Panc1 (cell line): ENCODE results near the gene DCTN5. TPM values are rescaled to one million over a fixed set of nuclear protein-coding genes. Genes with fewer than 3 reads are reported as not detected.
A peak's percentile ranks its signal among the peaks of the same experiment; 100 is the strongest.

Experiments used
- ATAC-seq: fragments of 200-7000 bp; cut with Tn5 transposase; 2 replicates; pipeline ENCODE4 v1.9.1; 2020; ENCODE audit warnings: mild to moderate bottlenecking, moderate library complexity
- BruUV-seq: library from RNA; stranded (reverse); fragments of 400-500 nt; replicated peaks from 2 replicates; lab custom pipeline; 2021; lab: Mats Ljungman, UMichigan
- CTCF ChIA-PET: fragments of 300-600 bp; sonication (Branson Sonifier 250); formaldehyde crosslinking; loops from one replicate; lab custom pipeline; 2022; ENCODE audit warnings: antibody characterized with exemption; lab: Charles Lee
- POLR2A ChIA-PET: fragments of 300-600 bp; sonication (Branson Sonifier 250); formaldehyde crosslinking; loops from one replicate; lab custom pipeline; 2022; ENCODE audit warnings: antibody characterized with exemption; lab: Charles Lee
- DNase-seq: peaks from one replicate; pipeline ENCODE4 v3.0.0-alpha.2; 2010; ENCODE audit warnings: low read depth, low spot score
- H3K27ac ChIP-seq: 2 replicates; pipeline ENCODE4 v1.5.1; 2011; ENCODE audit warnings: mild to moderate bottlenecking, low read length, inconsistent platforms
- H3K27me3 ChIP-seq: fragments of 200-500 bp; sonication (Bioruptor generic); 2 replicates; pipeline ENCODE4 v1.6.0; 2014; ENCODE audit warnings: low read length, inconsistent platforms; ENCODE audit not compliant: control insufficient read depth, insufficient read depth
- H3K36me3 ChIP-seq: fragments of 200-500 bp; sonication (Bioruptor generic); 2 replicates; pipeline ENCODE4 v1.5.1; 2014; ENCODE audit warnings: inconsistent platforms, mild to moderate bottlenecking, low read length, moderate library complexity; ENCODE audit not compliant: control insufficient read depth, insufficient read depth
- H3K4me1 ChIP-seq: 2 replicates; pipeline ENCODE4 v1.5.1; 2011; ENCODE audit warnings: inconsistent platforms, mild to moderate bottlenecking, low read length, moderate library complexity; ENCODE audit not compliant: control insufficient read depth, insufficient read depth
- H3K4me3 ChIP-seq, 2 experiments: 2 replicates each; pipeline ENCODE4 v1.5.1; 2011 to 2012; ENCODE audit warnings: low read depth in 2 of 2, low read length in 2 of 2, mild to moderate bottlenecking in 2 of 2, inconsistent platforms in 1 of 2, moderate library complexity in 1 of 2
- H3K9me3 ChIP-seq: fragments of 200-500 bp; sonication (Bioruptor generic); 2 replicates; pipeline ENCODE4 v1.5.1; 2014; ENCODE audit warnings: low read depth, mild to moderate bottlenecking, inconsistent platforms, low read length, moderate library complexity; ENCODE audit not compliant: control insufficient read depth, insufficient read depth
- CTCF ChIP-seq: fragments of 450-650 bp; IDR thresholded peaks from 2 replicates; pipeline ENCODE4 v1.5.1; 2017; ENCODE audit warnings: mild to moderate bottlenecking
- POLR2AphosphoS5 ChIP-seq: IDR thresholded peaks from 2 replicates; pipeline ENCODE4 v1.6.1; 2012; ENCODE audit warnings: mild to moderate bottlenecking, low read depth, low read length, moderate library complexity
- REST ChIP-seq, 2 experiments: IDR thresholded peaks; 2 replicates each; pipeline ENCODE4 v1.6.1; 2011 to 2012; ENCODE audit warnings: low read depth in 2 of 2, control low read depth in 1 of 2, low read length in 1 of 2, mild to moderate bottlenecking in 1 of 2, moderate library complexity in 1 of 2; ENCODE audit not compliant: insufficient read depth in 1 of 2
- SIN3A ChIP-seq: IDR thresholded peaks from 2 replicates; pipeline ENCODE4 v1.6.1; 2012; ENCODE audit warnings: low read depth, mild to moderate bottlenecking, low read length, moderate library complexity, borderline replicate concordance; ENCODE audit not compliant: insufficient read depth
- TCF7L2 ChIP-seq: IDR thresholded peaks from 2 replicates; pipeline ENCODE4 v1.6.1; 2011; ENCODE audit warnings: mild to moderate bottlenecking, low read depth, low read length, inconsistent platforms
- in situ Hi-C: cut with HindIII; loops from 2 replicates; pipeline ENCODE4 v1.10.0; 2016; ENCODE audit warnings: low sequenced_read_pairs, low pct_unique_long_range_greater_than_20kb
- intact Hi-C: fragments of 100-400 bp; cut with micrococcal nuclease; formaldehyde crosslinking; loops from one replicate; pipeline ENCODE4 v1.10.0; 2022; ENCODE audit not compliant: unreplicated experiment
- total RNA-seq: library from RNA; stranded (reverse); gene quantifications from one replicate; pipeline ENCODE4 v1.2.1, GENCODE V29; 2021; ENCODE audit not compliant: unreplicated experiment

The DCTN5 gene
- total RNA-seq, 1 experiment from 2014 or later: 72.9 TPM

- intact Hi-C loops (no loop called here), in situ Hi-C loops (no loop called here)
- ATAC-seq (no peak), DNase-seq (no peak)
- no peak for TF ChIP-seq REST (IDR thresholded peaks at IDR 0.05; ENCODE audit: insufficient read depth in 1 of 2, low read depth in 2 of 2, low read length in 1 of 2)
- TF ChIP-seq TCF7L2: no peak
- no peak for TF ChIP-seq POLR2AphosphoS5
- TF ChIP-seq SIN3A: no peak
- TF ChIP-seq CTCF: no peak
- H3K36me3 ChIP-seq: peaks cover 17% of the 10 kb centered on the region
- H3K9me3 ChIP-seq: no peaks in the 10 kb centered on the region
- no peaks in the 10 kb centered on the region for H3K4me1 ChIP-seq
- H3K27me3 ChIP-seq: no peaks in the 10 kb centered on the region
- no peak overlapping the region for H3K27ac ChIP-seq
- ChIA-PET CTCF (no interaction called here), POLR2A (no interaction called here)
- no peak overlapping the region for H3K4me3 ChIP-seq
- no TSS peak for BruUV-seq
These were observed 5.3 kb upstream of the DCTN5 start for GRCh38 chr16:23635958-23636357.

- CTCF ChIA-PET: no interaction called here
- POLR2A ChIA-PET: no interaction called here
- peak overlapping the region; percentile 96 to 98 for H3K4me3 ChIP-seq
- BruUV-seq: no TSS peak
- no peaks in the 10 kb centered on the region for H3K9me3 ChIP-seq
- DNase-seq: no peak
- in situ Hi-C loops: no loop called here
- TF ChIP-seq SIN3A (no peak), CTCF (no peak), TCF7L2 (no peak), POLR2AphosphoS5 (no peak), REST (IDR thresholded peaks at IDR 0.05; ENCODE audit: insufficient read depth in 1 of 2, low read depth in 2 of 2, low read length in 1 of 2) (no peak)
- no peaks in the 10 kb centered on the region for H3K27me3 ChIP-seq
- intact Hi-C loops: no loop called here
- 0 out of 2 replicates have a peak, but pooled peaks cover 3% of the 10 kb centered on the region for H3K4me1 ChIP-seq
- peaks cover 17% of the 10 kb centered on the region for H3K36me3 ChIP-seq
- peak overlapping the region; percentile 97 for H3K27ac ChIP-seq
- peak; percentile 18 for ATAC-seq
These were observed 693 bp upstream of the DCTN5 start for GRCh38 chr16:23640615-23640930.
